ENCODE data around the gene EHBP1.
A peak's percentile ranks its signal among the peaks of the same experiment; 100 is the strongest.

The EHBP1 gene

DNA sequence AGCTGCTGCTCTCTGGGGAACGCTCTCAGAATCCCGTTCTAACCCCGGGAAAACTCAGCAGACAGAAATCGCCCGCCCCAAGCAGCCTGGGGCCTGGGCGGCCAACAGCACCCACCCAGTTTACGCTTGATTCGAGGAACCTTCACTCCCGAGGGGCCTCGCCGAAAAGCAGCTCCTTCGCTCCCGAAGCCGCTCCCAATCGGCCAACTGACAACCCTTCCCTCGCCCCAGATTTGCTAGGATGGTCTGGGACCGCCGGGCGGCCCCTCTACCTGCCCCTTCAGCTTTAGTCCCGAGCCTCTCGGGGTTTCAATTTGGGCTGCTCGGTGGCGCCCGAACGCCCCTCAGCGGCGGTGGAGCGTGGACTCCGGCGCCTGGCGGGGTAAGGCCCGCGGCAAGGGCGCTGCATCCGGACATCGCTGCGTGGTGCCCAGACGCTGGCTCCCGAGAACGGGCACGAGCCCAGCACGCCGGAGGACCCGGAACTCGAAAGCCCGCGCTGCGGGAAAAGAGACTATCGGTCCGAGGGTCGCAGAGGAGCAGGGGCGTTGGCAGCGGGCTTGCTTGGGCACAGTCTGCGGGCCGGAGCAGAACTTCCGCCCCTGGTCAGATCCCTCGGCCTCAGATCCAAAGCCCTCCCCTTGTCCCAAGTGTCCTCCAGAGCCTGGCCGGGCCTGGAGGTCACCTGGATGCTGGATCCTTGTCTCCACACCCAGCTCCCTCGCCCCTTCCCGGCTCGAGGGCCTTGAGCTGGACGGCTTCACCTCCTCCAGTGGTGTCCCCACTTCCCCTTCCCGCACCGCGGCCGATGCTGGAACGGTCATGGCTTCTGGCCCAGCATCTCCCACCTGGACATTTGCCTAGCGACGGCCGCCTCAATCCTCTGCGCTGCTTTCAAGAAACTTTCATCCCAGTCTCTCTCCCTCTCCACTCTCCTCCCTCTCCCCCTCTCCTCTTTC, 342.1 kb downstream of the EHBP1 start:
- 0 out of 2 replicates have a peak, but pooled peaks cover 5% of the 10 kb centered on the region for H3K36me3 ChIP-seq
- peaks cover 18% of the 10 kb centered on the region for H3K4me1 ChIP-seq
- peaks cover 86% of the 10 kb centered on the region for H4K20me1 ChIP-seq
- H3K9ac ChIP-seq = no peak overlapping the region
- peaks cover 84% of the 10 kb centered on the region for H3K27me3 ChIP-seq
- H3K4me3 ChIP-seq = 0 out of 2 replicates have a peak overlapping the region, but pooled peaks have one; percentile 6
- peaks cover 14% of the 10 kb centered on the region; the same call in 1 of the 2 replicates for H3K9me3 ChIP-seq
- no peak for TF ChIP-seq Cebpa-rat (IDR thresholded peaks at IDR 0.05)
- H3K27ac ChIP-seq = no peak overlapping the region
- H3K4me2 ChIP-seq = peak overlapping the region; percentile 0; the same call in 1 of the 2 replicates

DNA sequence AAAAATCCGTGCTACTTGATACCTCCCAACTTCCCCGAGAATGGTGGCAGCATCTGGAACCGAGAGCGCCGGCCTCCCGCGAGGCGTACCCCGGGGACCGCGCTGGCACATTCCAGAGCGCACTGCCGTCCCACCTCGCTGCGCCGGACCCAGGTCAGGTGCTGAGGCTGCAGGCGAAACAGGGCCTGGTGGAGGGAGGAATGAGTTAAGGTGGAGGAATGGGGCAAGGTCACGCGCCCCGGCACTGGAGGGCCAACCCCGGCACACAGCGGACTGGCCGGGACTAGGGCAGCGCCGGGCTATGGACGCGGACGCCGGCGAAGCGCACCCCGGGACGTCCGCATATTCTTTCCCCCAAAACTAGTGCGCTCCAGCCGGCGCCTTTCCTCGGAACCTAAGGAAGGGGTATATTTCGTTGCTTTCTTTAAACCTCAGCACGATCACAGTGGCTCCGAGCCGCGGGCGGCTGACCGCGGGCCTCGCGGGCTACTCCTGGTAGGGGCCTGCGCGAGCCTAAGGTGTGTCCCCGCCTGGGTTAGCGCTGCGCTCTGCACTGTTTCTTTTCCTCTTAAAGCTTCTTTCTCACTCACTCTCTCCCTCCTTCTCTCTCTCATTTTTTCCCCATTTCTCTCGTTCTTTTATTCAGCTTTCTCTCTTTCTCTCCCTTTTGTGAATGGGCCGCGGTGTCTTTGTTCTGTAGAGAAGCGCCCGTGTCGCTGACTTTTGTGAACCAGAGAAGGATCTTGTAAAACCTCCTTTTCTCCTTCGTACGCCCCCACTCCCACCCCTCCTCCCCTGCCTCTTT, 343.1 kb downstream of the EHBP1 start:
- Histone ChIP-seq H3K4me2 (no peak overlapping the region), H3K4me3 (no peak overlapping the region), H4K20me1 (peaks cover 95% of the 10 kb centered on the region), H3K9ac (no peak overlapping the region), H3K4me1 (peaks cover 18% of the 10 kb centered on the region), H3K27ac (no peak overlapping the region), H3K36me3 (0 out of 2 replicates have a peak, but pooled peaks cover 5% of the 10 kb centered on the region), H3K27me3 (peaks cover 94% of the 10 kb centered on the region), H3K9me3 (peaks cover 17% of the 10 kb centered on the region; the same call in 1 of the 2 replicates)
- no peak for TF ChIP-seq Cebpa-rat (IDR thresholded peaks at IDR 0.05)

DNA sequence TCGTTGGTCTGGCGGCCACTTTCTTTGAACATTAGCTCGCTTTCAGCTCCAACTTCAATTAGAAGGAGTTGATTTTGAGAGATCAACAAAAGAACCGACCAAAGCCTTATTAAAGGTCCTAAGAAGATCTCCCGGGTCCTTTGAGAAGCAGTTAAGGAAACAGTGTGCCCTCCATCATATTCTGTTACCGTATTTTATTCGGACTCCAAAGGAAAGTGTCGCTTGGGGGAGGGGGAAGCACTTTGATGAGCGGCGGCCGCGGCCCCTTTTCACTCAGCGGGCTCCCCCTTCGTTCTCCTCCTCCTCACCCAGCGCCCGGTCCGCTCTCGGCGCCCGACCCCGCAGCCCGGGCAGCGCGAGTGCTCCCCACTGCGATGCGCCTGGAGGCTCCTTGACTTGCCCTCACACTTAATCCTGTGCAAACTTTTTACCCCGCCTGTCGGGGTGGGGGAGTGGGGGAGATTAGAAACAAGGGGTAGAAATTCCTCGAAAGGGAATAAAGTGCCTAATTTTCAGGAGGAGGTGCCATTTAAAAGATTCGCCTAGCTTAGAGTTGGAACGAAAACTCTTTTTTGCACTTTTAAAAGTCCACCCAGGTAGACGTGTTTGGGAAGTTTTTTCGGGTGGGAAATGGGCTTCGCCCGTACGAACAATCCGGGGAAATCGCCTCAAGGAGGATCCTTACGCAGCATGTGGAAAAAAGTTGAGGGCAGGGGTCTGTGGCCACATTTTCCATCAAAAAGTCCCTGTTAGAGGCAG, 343.9 kb downstream of the EHBP1 start:
- Histone ChIP-seq H3K4me2 (peak overlapping the region; percentile 93), H4K20me1 (peaks cover 99% of the 10 kb centered on the region), H3K4me1 (peaks cover 18% of the 10 kb centered on the region), H3K9me3 (peaks cover 26% of the 10 kb centered on the region), H3K27me3 (peaks cover 100% of the 10 kb centered on the region), H3K9ac (no peak overlapping the region), H3K4me3 (peak overlapping the region; percentile 65), H3K36me3 (0 out of 2 replicates have a peak, but pooled peaks cover 5% of the 10 kb centered on the region), H3K27ac (no peak overlapping the region)
- no peak for TF ChIP-seq Cebpa-rat (IDR thresholded peaks at IDR 0.05)

DNA sequence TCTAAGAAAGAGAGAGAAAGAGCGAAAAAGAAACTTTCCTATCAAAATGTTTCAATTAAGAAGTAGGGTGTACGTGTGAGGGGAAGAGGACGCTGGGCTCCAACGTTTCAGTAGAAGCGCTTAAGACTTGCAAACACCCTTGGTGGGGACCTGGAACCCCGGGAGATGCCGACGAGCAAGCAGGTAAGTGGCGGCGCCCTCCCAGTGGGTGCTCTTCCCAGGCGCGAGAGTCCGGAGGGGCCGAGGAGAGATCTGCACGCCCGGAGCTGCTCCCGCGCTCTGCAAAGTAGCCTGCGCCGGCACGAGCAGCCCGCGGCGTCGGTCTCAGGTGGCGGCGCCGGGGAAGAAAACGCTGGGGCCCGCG, 344.4 kb downstream of the EHBP1 start:
- Histone ChIP-seq H3K4me1 (peaks cover 18% of the 10 kb centered on the region), H3K36me3 (0 out of 2 replicates have a peak, but pooled peaks cover 4% of the 10 kb centered on the region), H3K9ac (no peak overlapping the region), H3K4me3 (peak overlapping the region; percentile 65), H3K4me2 (peak overlapping the region; percentile 93), H3K9me3 (peaks cover 31% of the 10 kb centered on the region), H3K27me3 (peaks cover 100% of the 10 kb centered on the region), H3K27ac (no peak overlapping the region), H4K20me1 (peaks cover 99% of the 10 kb centered on the region)
- TF ChIP-seq Cebpa-rat (IDR thresholded peaks at IDR 0.05) = no peak

DNA sequence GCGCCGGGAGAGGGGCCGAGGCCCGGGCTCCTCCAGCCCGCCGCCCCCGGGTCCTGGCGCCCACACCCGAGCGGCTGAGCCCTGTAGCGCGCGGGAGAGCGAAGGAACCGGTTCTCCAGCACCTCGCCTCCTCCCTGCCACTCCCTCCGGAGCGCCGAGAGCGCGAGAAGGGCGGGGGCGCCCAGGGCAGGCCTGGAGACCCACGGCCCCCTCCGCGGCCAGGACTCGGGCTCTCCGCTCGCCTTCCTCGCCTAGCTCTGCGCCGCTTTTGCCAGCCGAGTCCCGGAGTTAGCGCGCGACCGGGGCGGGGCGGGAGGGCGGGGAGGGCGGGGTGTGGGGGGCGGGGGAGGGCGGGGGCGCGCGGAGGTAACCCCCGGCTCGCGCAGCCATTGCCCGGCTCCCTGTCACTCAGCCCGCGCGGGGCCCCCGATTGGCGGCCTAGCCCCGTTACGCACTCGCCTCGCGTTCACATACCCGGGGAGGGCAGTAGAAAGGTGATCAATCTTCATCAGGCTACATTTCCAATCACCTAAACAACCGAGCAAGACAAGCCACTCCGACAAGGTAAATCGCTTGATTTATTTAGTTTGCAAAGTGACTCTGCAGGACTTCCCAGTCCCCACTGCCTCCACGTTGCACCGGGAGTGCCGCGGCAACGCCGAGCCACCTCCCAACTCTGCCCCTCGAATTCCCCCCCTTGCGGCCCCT, 345.0 kb downstream of the EHBP1 start, which contains the start of gene OTX1:
Gene OTX1, plus strand, starts transcription at position 497 of the 708 bp plus-strand sequence. CDS start 2,161 bp downstream, outside the sequence.
- H3K4me1 ChIP-seq = peaks cover 18% of the 10 kb centered on the region
- no peak for TF ChIP-seq Cebpa-rat (IDR thresholded peaks at IDR 0.05)

DNA sequence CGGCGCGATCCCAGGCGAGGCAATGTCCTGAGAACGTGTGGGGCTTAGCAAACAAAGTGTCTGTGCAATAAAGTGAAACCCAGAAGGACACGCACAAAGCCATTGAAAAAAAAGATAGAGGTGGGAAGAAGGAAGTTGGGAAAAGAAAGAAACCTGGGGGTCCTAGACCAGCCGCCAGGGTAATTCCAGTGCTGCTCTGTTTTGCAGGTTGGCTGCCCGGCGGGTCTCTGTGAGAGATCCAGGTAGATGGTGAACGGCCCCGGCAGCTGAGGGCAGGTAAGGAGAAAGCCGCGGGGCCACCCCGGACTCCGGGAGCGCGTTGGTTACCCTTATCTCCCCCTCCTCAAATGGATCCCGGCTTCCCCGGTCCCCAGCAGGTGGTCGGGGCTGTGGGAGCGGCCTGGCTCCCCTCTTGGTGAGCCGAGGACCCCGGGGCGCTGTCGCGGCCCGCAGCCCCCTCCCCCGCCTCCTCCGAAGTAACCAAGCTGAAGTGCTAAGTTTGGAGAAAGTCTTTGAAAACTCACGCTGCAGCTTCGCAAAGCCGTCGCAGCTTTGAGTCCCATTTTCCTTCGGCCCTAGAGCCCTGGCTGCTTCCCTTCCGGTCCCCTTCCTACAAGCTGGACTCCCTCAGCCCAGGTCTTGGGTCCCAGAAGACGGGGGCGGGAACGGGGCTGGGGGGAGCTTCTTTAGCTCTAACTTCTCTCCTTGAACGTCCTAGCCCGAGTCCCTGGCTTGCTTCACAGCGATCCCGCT, 345.7 kb downstream of the EHBP1 start:
- no peak overlapping the region for H3K9ac ChIP-seq
- peaks cover 99% of the 10 kb centered on the region for H4K20me1 ChIP-seq
- peak overlapping the region; percentile 65 for H3K4me3 ChIP-seq
- H3K4me2 ChIP-seq = peak overlapping the region; percentile 93
- H3K4me1 ChIP-seq = peaks cover 18% of the 10 kb centered on the region
- TF ChIP-seq Cebpa-rat (IDR thresholded peaks at IDR 0.05) = no peak
- no peak overlapping the region for H3K27ac ChIP-seq
- H3K27me3 ChIP-seq = peaks cover 100% of the 10 kb centered on the region
- H3K9me3 ChIP-seq = peaks cover 44% of the 10 kb centered on the region
- no peaks in the 10 kb centered on the region for H3K36me3 ChIP-seq

More for the DNA sequence above, 345.0 kb downstream of the EHBP1 start, which contains the start of gene OTX1:
- Histone ChIP-seq H3K9ac (no peak within 1 kb of the TSS), H4K20me1 (peaks cover 99% of the 10 kb centered on the region), H3K36me3 (no peaks in the 10 kb centered on the region), H3K9me3 (peaks cover 36% of the 10 kb centered on the region), H3K4me3 (peak within 1 kb of the TSS; percentile 65), H3K4me2 (peak within 1 kb of the TSS; percentile 93), H3K27ac (no peak within 1 kb of the TSS), H3K27me3 (peaks cover 100% of the 10 kb centered on the region)

DNA sequence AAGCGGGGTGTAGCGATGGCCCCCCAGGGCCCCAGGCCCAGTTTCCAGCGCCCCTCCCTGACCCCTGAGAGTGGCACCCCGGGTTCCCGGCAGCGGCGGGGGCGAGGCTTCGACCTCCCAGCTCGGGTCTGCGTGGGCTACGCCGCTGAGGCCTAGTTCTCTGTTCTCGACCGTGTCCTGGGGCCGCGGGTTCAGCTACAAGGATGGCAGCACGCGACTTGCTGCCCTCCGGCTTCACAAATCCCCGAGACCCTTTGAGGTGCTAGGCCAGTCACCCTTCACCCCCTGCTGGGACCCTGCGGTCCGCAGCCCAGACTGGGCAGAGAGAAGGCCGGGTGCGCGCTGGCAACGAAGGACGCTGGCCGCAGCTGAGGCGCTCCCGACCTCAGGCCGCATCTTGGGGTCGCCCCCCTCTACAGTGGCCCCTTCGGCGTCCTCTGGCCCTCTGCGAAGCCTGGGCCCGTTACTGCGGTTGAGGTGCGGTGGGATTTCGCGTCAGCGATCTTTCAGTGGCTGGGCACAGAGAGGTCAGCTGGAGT, 346.4 kb downstream of the EHBP1 start:
- no peak overlapping the region for H3K27ac ChIP-seq
- H3K27me3 ChIP-seq = peaks cover 100% of the 10 kb centered on the region
- no peak for TF ChIP-seq Cebpa-rat (IDR thresholded peaks at IDR 0.05)
- H3K4me3 ChIP-seq = no peak overlapping the region
- no peak overlapping the region for H3K4me2 ChIP-seq
- H3K4me1 ChIP-seq = peaks cover 18% of the 10 kb centered on the region
- peaks cover 99% of the 10 kb centered on the region for H4K20me1 ChIP-seq
- H3K36me3 ChIP-seq = no peaks in the 10 kb centered on the region
- no peak overlapping the region for H3K9ac ChIP-seq
- H3K9me3 ChIP-seq = peaks cover 45% of the 10 kb centered on the region
